GM23338 (cell line): ENCODE measurements around the gene KRT38. TPM values are rescaled to one million over a fixed set of nuclear protein-coding genes. Genes with fewer than 3 reads are reported as not detected.

ENCODE experiments used
- ATAC-seq: fragments of 200-7000 bp; cut with Tn5 transposase; 3 replicates; pipeline ENCODE4 v1.9.1; 2020
- DNase-seq: peaks from one replicate; pipeline ENCODE4 v3.0.0-alpha.2; 2015; ENCODE audit warnings: low spot score
- H2AFZ ChIP-seq: fragments of 200-600 bp; sonication (generic); 2 replicates; pipeline ENCODE4 v1.8.0; 2016; ENCODE audit warnings: antibody characterized with exemption, mild to moderate bottlenecking, moderate library complexity
- H3F3A ChIP-seq: fragments of 200-600 bp; sonication (generic); replicated peaks from 2 replicates; pipeline ENCODE4 v1.8.0; 2017; ENCODE audit warnings: antibody characterized with exemption, mixed run types, low read depth
- H3K27ac ChIP-seq: fragments of 200-600 bp; sonication (generic); 2 replicates; pipeline ENCODE4 v1.6.1; 2016; ENCODE audit warnings: low read depth
- H3K27me3 ChIP-seq: fragments of 200-600 bp; sonication (generic); 2 replicates; pipeline ENCODE4 v1.8.0; 2016; ENCODE audit warnings: mild to moderate bottlenecking, mixed run types, moderate library complexity; ENCODE audit not compliant: insufficient read depth
- H3K36me3 ChIP-seq: fragments of 200-600 bp; sonication (generic); 2 replicates; pipeline ENCODE4 v1.8.0; 2016; ENCODE audit warnings: mild to moderate bottlenecking; ENCODE audit not compliant: insufficient read depth
- H3K4me1 ChIP-seq: fragments of 200-600 bp; sonication (generic); 2 replicates; pipeline ENCODE4 v1.8.0; 2016; ENCODE audit warnings: mild to moderate bottlenecking, moderate library complexity; ENCODE audit not compliant: insufficient read depth
- H3K4me2 ChIP-seq: fragments of 200-600 bp; sonication (generic); 2 replicates; pipeline ENCODE4 v1.7.1; 2017; ENCODE audit warnings: mixed run types
- H3K4me3 ChIP-seq: fragments of 200-600 bp; sonication (generic); 2 replicates; pipeline ENCODE4 v1.6.1; 2016; ENCODE audit warnings: mixed run types
- H3K79me2 ChIP-seq: fragments of 200-600 bp; sonication (generic); replicated peaks from 2 replicates; pipeline ENCODE4 v1.8.0; 2017; ENCODE audit warnings: mild to moderate bottlenecking; ENCODE audit not compliant: insufficient read depth
- H3K9me2 ChIP-seq: fragments of 200-600 bp; sonication (generic); 2 replicates; pipeline ENCODE4 v1.8.0; 2017; ENCODE audit not compliant: insufficient read depth
- H4K20me1 ChIP-seq: fragments of 200-600 bp; sonication (generic); replicated peaks from 2 replicates; pipeline ENCODE4 v1.8.0; 2017; ENCODE audit warnings: mild to moderate bottlenecking; ENCODE audit not compliant: insufficient read depth
- H3K27ac Mint-ChIP-seq: 2 replicates; pipeline ENCODE4 v1.8.0; 2020; ENCODE audit warnings: inconsistent platforms, mild to moderate bottlenecking, moderate library complexity, mixed read lengths
- H3K27me3 Mint-ChIP-seq: 3 replicates; pipeline ENCODE4 v1.8.0; 2022; ENCODE audit warnings: low read depth, mild to moderate bottlenecking, moderate library complexity, mixed read lengths, inconsistent platforms; ENCODE audit not compliant: insufficient read depth, poor library complexity
- H3K36me3 Mint-ChIP-seq: 3 replicates; pipeline ENCODE4 v1.8.0; 2021; ENCODE audit warnings: low read depth, mild to moderate bottlenecking, inconsistent platforms, moderate library complexity, mixed read lengths
- H3K4me1 Mint-ChIP-seq: 3 replicates; pipeline ENCODE4 v1.8.0; 2020; ENCODE audit warnings: mild to moderate bottlenecking, inconsistent platforms, mixed read lengths
- H3K4me3 Mint-ChIP-seq: 3 replicates; pipeline ENCODE4 v1.8.0; 2021; ENCODE audit warnings: moderate library complexity, mild to moderate bottlenecking, inconsistent platforms, mixed read lengths
- H3K9me3 Mint-ChIP-seq: 3 replicates; pipeline ENCODE4 v1.8.0; 2020; ENCODE audit warnings: moderate library complexity, mild to moderate bottlenecking, inconsistent platforms, mixed read lengths
- ETS1 ChIP-seq: IDR thresholded peaks from 2 replicates; pipeline ENCODE4 v1.6.1; 2016; ENCODE audit warnings: antibody characterized with exemption
- ZNF462 ChIP-seq: fragments of 250-450 bp; sonication (Bioruptor Pico); IDR thresholded peaks from 2 replicates; pipeline ENCODE4 v1.5.0; 2020; ENCODE audit warnings: mild to moderate bottlenecking, moderate library complexity
- polyA plus RNA-seq: library from polyadenylated mRNA; unstranded; fragments of >200 nt; fragmentation: Nextera tagmentation; extraction: Ambion mirVana; gene quantifications from 2 replicates; pipeline ENCODE4 v1.2.1, GENCODE V29; 2016
- total RNA-seq: library from RNA; depleted of rRNA; stranded (reverse); fragments of >200 nt; shearing (Covaris generic); gene quantifications from 2 replicates; pipeline ENCODE4 v1.2.3, GENCODE V29; 2014

Gene KRT38
- total and polyA plus RNA-seq, 2 experiments from 2014 or later, result not detected

- peaks cover 12% of the 10 kb centered on the region; the same call in 1 of the 2 replicates for H3K4me1 ChIP-seq
- no peak overlapping the region for H2AFZ ChIP-seq
- TF ChIP-seq ETS1, result no peak
- TF ChIP-seq ZNF462 (CRISPR knock-in tag), result peak; percentile 55
- H3K4me2 ChIP-seq, result no peak overlapping the region
- peak; percentile 76 for DNase-seq
- no peaks in the 10 kb centered on the region for H3K9me3 Mint-ChIP-seq
- peaks cover 7% of the 10 kb centered on the region for H3K9me2 ChIP-seq
- no peak overlapping the region for H3K4me3 Mint-ChIP-seq
- no peak overlapping the region for H3K27ac ChIP-seq
- no peaks in the 10 kb centered on the region for H3K27me3 ChIP-seq
- no peak overlapping the region for H3K27ac Mint-ChIP-seq
- H3F3A ChIP-seq, result no peaks in the 10 kb centered on the region
- no peaks in the 10 kb centered on the region for H3K36me3 Mint-ChIP-seq
- H3K4me3 ChIP-seq, result no peak overlapping the region
- no peaks in the 10 kb centered on the region for H3K79me2 ChIP-seq
- peak; percentile 70 for ATAC-seq
- no peaks in the 10 kb centered on the region for H3K36me3 ChIP-seq
- H3K27me3 Mint-ChIP-seq, result peaks cover 3% of the 10 kb centered on the region
- H3K4me1 Mint-ChIP-seq, result peaks cover 31% of the 10 kb centered on the region
- H4K20me1 ChIP-seq, result no peaks in the 10 kb centered on the region
Measured at GRCh38 chr17:41413353-41413957, 27.3 kb downstream of the KRT38 start.
